ENCODE measurements around the gene SPANXD. TPM values are rescaled to one million over a fixed set of nuclear protein-coding genes. Genes with fewer than 3 reads are reported as not detected.
"Not testable (repeated sequence)": the region's sequence is repeated elsewhere in the genome, so short reads cannot be mapped to it uniquely, and the experiment has no call there.

SPANXD gene, protein sequence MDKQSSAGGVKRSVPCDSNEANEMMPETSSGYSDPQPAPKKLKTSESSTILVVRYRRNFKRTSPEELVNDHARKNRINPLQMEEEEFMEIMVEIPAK
- total RNA-seq (not detected), polyA plus RNA-seq (ENCODE audit: insufficient read length in 2 of 2) (not detected)
- long read RNA-seq, donor 1, result 0 reads
- long read RNA-seq, donor 2, result 0 reads
- long read RNA-seq, donor 3, result 0 reads
- long read RNA-seq, donor 4, result 0 reads

DNA sequence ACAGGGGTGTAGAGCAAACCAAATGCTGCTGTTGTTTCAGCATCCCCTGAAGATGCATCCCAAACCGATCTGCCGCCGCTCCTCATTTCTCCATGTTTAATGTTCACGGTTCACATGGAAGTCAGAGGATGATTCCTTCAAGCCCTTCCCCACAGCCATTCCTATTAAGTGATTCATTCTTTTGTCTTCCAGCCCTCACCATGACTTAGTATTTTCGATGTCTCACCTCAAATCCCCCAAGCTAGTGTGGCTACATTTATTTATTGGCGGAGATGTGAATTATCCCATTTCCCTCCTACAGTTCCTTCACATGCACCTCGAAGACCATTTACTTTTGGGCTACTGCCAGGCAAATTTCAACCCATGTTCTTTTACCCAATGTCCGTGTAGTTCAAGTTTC, at the start of gene SPANXD:
Gene SPANXD (minus strand): TSS at position 101 of the 400 bp plus-strand sequence. CDS start 334 bp downstream, outside the sequence.
- not testable (repeated sequence) for H3K36me3 ChIP-seq (ENCODE audit: control insufficient read depth, insufficient read depth, low read length); H3K9me3 ChIP-seq (ENCODE audit: control insufficient read depth, insufficient read depth, low read length); H3K27me3 ChIP-seq (ENCODE audit: control insufficient read depth, insufficient read depth, low read length); H3K4me3 ChIP-seq (ENCODE audit: low read depth, low read length); H3K27ac ChIP-seq (ENCODE audit: low read depth, low read length); DNase-seq (ENCODE audit: low read depth in 4 of 6, low spot score in 6 of 6); H3K4me1 ChIP-seq (ENCODE audit: control insufficient read depth, insufficient read depth, low read length)
- no CpG with 5 or more reads among the region's 8 CpGs for WGBS (ENCODE audit: insufficient coverage)

DNA sequence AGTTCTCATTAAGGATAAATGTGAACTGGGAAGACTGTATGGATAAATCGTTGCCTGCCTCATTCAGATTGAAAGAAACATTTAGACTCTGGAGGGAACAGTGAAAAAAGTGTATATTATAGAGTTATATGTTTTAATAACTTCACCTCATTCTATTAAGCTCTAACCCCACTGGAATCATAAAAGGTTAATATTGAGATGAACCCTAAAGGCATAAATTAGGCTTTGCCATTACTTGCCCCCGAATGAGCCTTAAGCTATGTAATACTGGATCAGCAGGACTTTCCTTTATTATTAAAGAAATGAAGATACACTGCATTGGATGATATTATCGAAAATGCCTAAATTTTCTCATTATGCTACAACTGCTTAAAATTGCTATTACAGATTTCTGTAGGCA, 44.1 kb upstream of the SPANXD start:
- Histone ChIP-seq H3K27me3 (ENCODE audit: control insufficient read depth, insufficient read depth, low read length) (no peaks in the 10 kb centered on the region), H3K9me3 (ENCODE audit: control insufficient read depth, insufficient read depth, low read length) (no peaks in the 10 kb centered on the region), H3K4me3 (ENCODE audit: low read depth, low read length) (no peak overlapping the region), H3K4me1 (ENCODE audit: control insufficient read depth, insufficient read depth, low read length) (no peaks in the 10 kb centered on the region), H3K36me3 (ENCODE audit: control insufficient read depth, insufficient read depth, low read length) (no peaks in the 10 kb centered on the region), H3K27ac (ENCODE audit: low read depth, low read length) (no peak overlapping the region)
- WGBS (ENCODE audit: insufficient coverage), result no CpG with 5 or more reads among the region's 3 CpGs
- peak in 2 of 6 donors; percentile 2 to 71 for DNase-seq (ENCODE audit: low read depth in 4 of 6, low spot score in 6 of 6)

DNA sequence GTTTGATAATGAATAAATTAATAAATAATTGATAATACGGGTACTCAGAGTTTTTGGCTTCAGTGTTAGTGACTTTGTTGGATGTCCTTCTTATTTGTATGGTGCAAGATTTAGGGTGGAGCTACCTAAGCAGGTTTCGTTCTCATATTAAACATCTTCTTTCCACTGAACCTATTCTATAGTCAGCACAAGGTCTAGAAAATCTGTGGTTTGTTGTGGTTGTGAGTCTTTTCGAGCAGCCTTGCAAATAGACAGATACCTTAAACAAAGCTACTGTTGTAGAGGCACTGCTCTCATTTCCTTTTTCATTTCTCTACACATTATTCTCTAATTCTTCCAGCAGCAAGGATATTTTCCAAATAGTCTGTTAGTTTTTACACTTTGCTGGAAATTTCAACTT, 38.1 kb upstream of the SPANXD start:
- Histone ChIP-seq H3K27me3 (ENCODE audit: control insufficient read depth, insufficient read depth, low read length) (no peaks in the 10 kb centered on the region), H3K27ac (ENCODE audit: low read depth, low read length) (no peak overlapping the region), H3K4me1 (ENCODE audit: control insufficient read depth, insufficient read depth, low read length) (no peaks in the 10 kb centered on the region), H3K9me3 (ENCODE audit: control insufficient read depth, insufficient read depth, low read length) (no peaks in the 10 kb centered on the region), H3K4me3 (ENCODE audit: low read depth, low read length) (no peak overlapping the region), H3K36me3 (ENCODE audit: control insufficient read depth, insufficient read depth, low read length) (no peaks in the 10 kb centered on the region)
- no CpG with 5 or more reads among the region's 3 CpGs for WGBS (ENCODE audit: insufficient coverage)
- DNase-seq (ENCODE audit: low read depth in 4 of 6, low spot score in 6 of 6), result no peak

DNA sequence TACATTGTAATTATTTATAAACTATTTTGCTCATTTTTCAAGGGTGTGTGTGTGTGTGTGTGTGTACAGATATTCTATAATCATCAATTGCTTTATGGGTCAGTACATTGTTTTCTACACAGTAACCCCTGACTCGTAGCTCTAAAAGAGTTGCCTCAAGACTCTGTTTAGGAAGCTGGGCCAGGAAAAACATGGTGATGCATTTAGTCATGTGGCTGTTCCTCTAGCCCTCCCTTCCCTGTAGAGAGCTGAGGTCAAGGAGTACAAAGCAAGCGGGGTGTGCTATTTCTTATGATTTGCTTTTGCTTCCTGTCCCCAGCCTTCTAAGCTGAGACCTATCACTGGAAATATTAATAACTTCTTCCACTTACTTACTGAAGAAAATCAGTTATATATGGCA, 34.8 kb upstream of the SPANXD start:
- H3K27ac ChIP-seq (ENCODE audit: low read depth, low read length), result no peak overlapping the region
- H3K9me3 ChIP-seq (ENCODE audit: control insufficient read depth, insufficient read depth, low read length), result no peaks in the 10 kb centered on the region
- no peaks in the 10 kb centered on the region for H3K36me3 ChIP-seq (ENCODE audit: control insufficient read depth, insufficient read depth, low read length)
- no peak overlapping the region for H3K4me3 ChIP-seq (ENCODE audit: low read depth, low read length)
- no peaks in the 10 kb centered on the region for H3K4me1 ChIP-seq (ENCODE audit: control insufficient read depth, insufficient read depth, low read length)
- WGBS (ENCODE audit: insufficient coverage), result 60% methylated on average over 1 of the region's 2 CpGs
- no peaks in the 10 kb centered on the region for H3K27me3 ChIP-seq (ENCODE audit: control insufficient read depth, insufficient read depth, low read length)
- DNase-seq (ENCODE audit: low read depth in 4 of 6, low spot score in 6 of 6), result no peak

DNA sequence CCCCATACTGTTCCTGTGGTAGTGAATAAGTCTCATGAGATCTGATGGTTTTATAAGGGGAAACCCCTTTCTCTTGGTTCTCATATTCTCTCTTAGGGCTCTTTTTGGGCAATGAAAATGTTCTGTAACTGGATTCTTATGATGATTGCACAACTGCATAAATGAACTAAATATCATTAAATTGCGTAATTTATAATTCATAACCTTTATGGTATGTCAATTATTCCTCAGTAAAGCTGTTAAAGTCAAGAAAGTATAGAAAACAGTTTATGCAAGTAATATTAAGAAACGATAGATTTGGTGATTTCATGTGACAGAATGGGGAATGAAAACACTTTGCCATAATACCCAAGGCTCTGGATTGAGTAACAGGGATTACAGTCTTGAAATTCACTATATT, 33.5 kb upstream of the SPANXD start:
- Histone ChIP-seq H3K36me3 (ENCODE audit: control insufficient read depth, insufficient read depth, low read length) (no peaks in the 10 kb centered on the region), H3K9me3 (ENCODE audit: control insufficient read depth, insufficient read depth, low read length) (no peaks in the 10 kb centered on the region), H3K4me3 (ENCODE audit: low read depth, low read length) (no peak overlapping the region), H3K4me1 (ENCODE audit: control insufficient read depth, insufficient read depth, low read length) (no peaks in the 10 kb centered on the region), H3K27me3 (ENCODE audit: control insufficient read depth, insufficient read depth, low read length) (no peaks in the 10 kb centered on the region), H3K27ac (ENCODE audit: low read depth, low read length) (no peak overlapping the region)
- no peak for DNase-seq (ENCODE audit: low read depth in 4 of 6, low spot score in 6 of 6)
- no CpG with 5 or more reads among the region's 2 CpGs for WGBS (ENCODE audit: insufficient coverage)

DNA sequence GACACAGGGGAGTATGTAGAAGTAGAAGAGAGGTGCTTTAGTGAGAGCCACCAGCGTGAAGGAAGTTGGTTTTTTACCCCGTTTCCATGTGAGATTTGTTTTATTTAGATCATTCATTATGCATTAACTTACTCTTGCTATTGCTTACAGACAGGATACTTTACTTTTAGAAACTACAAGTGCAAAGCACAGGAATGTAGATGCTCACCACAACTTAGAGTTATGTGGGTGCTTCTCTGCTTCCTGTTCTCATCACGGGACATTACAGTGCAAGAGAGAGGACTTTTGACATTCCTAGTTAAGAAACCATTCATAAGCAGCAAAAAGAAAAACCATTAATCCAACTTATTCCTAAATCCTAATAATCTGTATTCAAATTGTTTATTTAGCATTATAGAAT, 25.6 kb upstream of the SPANXD start:
- no CpG with 5 or more reads among the region's 3 CpGs for WGBS (ENCODE audit: insufficient coverage)
- Histone ChIP-seq H3K36me3 (ENCODE audit: control insufficient read depth, insufficient read depth, low read length) (no peaks in the 10 kb centered on the region), H3K27ac (ENCODE audit: low read depth, low read length) (no peak overlapping the region), H3K9me3 (ENCODE audit: control insufficient read depth, insufficient read depth, low read length) (no peaks in the 10 kb centered on the region), H3K27me3 (ENCODE audit: control insufficient read depth, insufficient read depth, low read length) (no peaks in the 10 kb centered on the region), H3K4me3 (ENCODE audit: low read depth, low read length) (no peak overlapping the region), H3K4me1 (ENCODE audit: control insufficient read depth, insufficient read depth, low read length) (no peaks in the 10 kb centered on the region)
- DNase-seq (ENCODE audit: low read depth in 4 of 6, low spot score in 6 of 6), result no peak

DNA sequence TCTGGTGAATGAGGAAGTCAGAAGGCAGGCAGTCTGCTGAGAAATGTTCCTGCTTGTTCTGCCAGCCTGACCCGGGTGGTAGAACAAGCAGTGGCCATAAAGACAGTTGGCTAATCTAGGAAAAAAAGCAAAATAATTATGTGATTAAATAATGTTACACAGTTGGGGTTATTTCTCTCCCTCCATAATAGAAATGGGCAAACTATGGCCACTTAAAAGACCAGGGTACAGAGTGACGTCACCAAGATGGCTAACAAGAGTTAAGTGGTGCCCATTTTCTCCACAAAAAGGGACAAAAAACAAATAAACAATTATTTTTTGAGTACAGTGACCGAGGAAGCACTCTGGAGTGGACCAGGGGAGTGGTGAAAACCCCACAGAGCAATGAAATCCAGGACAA, 16.1 kb upstream of the SPANXD start:
- DNase-seq (ENCODE audit: low read depth in 4 of 6, low spot score in 6 of 6), result no peak
- WGBS (ENCODE audit: insufficient coverage), result no CpG with 5 or more reads among the region's 3 CpGs
- H3K27me3 ChIP-seq (ENCODE audit: control insufficient read depth, insufficient read depth, low read length), result no peaks in the 10 kb centered on the region
- H3K4me1 ChIP-seq (ENCODE audit: control insufficient read depth, insufficient read depth, low read length), result no peaks in the 10 kb centered on the region
- no peaks in the 10 kb centered on the region for H3K36me3 ChIP-seq (ENCODE audit: control insufficient read depth, insufficient read depth, low read length)
- H3K9me3 ChIP-seq (ENCODE audit: control insufficient read depth, insufficient read depth, low read length), result no peaks in the 10 kb centered on the region
- H3K27ac ChIP-seq (ENCODE audit: low read depth, low read length), result no peak overlapping the region
- no peak overlapping the region for H3K4me3 ChIP-seq (ENCODE audit: low read depth, low read length)

DNA sequence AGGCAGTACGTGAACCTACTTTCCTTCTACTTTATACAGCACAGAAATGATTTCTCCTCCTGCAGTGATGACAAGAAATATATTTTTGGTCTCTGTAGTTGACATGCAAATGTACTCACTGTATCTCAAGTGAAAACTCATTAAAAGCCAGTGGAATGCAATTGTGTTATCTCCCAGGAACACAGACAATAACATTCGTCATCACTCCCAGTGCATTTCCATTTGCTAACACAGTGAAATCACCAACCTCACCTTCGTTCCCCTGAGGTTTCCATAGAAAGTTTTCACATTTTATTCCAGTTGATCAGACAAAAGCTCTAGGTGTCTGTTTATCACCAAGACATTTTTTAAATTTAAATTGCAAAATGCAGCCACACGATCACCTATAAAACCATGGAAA, 2.5 kb upstream of the SPANXD start:
- no peaks in the 10 kb centered on the region for H3K36me3 ChIP-seq (ENCODE audit: control insufficient read depth, insufficient read depth, low read length)
- no peaks in the 10 kb centered on the region for H3K27me3 ChIP-seq (ENCODE audit: control insufficient read depth, insufficient read depth, low read length)
- H3K4me1 ChIP-seq (ENCODE audit: control insufficient read depth, insufficient read depth, low read length), result no peaks in the 10 kb centered on the region
- H3K27ac ChIP-seq (ENCODE audit: low read depth, low read length), result no peak overlapping the region
- peak in 1 of 6 donors; percentile 44 for DNase-seq (ENCODE audit: low read depth in 4 of 6, low spot score in 6 of 6)
- no peak overlapping the region for H3K4me3 ChIP-seq (ENCODE audit: low read depth, low read length)
- WGBS (ENCODE audit: insufficient coverage), result 78% methylated on average over 2 of the region's 4 CpGs
- H3K9me3 ChIP-seq (ENCODE audit: control insufficient read depth, insufficient read depth, low read length), result no peaks in the 10 kb centered on the region

DNA sequence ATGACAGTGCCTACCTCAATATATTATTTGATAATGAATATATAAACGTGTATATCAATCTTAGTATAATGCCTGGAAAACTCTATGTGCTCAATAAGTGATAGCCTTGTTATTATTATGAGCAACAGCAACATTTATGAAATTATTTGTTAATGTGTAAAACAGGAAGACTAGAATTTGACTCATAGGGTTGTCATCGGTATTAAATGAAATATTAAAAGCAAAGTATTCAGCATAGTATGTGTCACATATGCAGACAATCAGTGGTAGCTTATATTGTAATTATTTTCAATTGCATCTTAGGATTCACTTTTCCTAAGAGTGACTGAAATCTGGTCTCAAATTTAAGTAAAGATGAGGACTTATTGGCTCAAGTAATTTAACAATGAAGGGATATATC, 24.6 kb downstream of the SPANXD start:
- Histone ChIP-seq H3K27ac (ENCODE audit: low read depth, low read length) (no peak overlapping the region), H3K9me3 (ENCODE audit: control insufficient read depth, insufficient read depth, low read length) (no peaks in the 10 kb centered on the region), H3K4me1 (ENCODE audit: control insufficient read depth, insufficient read depth, low read length) (no peaks in the 10 kb centered on the region), H3K27me3 (ENCODE audit: control insufficient read depth, insufficient read depth, low read length) (no peaks in the 10 kb centered on the region), H3K36me3 (ENCODE audit: control insufficient read depth, insufficient read depth, low read length) (no peaks in the 10 kb centered on the region), H3K4me3 (ENCODE audit: low read depth, low read length) (no peak overlapping the region)
- no CpG with 5 or more reads among the region's 2 CpGs for WGBS (ENCODE audit: insufficient coverage)
- no peak for DNase-seq (ENCODE audit: low read depth in 4 of 6, low spot score in 6 of 6)

DNA sequence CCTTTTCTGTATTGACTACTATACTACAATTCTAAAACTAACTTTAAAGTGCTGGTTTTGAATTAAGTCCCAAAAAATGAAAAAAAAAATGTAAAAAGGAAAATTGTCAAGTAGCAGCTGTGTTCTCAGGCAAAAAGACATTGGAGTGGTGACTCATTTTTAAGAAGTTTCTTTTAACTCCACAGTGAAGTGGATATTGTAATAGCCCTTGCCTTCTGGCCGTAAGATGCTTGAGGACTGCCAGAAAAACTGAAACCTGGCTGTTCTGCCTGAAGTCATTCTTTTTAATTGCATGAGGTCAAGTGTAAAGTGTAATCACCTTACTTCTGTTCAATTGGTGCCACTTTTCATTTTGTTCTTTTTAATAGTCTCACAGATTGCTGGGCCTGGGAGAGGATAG, 28.9 kb downstream of the SPANXD start:
- 40% methylated on average over 1 of the region's 1 CpG for WGBS (ENCODE audit: insufficient coverage)
- no peaks in the 10 kb centered on the region for H3K4me1 ChIP-seq (ENCODE audit: control insufficient read depth, insufficient read depth, low read length)
- H3K27me3 ChIP-seq (ENCODE audit: control insufficient read depth, insufficient read depth, low read length), result no peaks in the 10 kb centered on the region
- no peaks in the 10 kb centered on the region for H3K9me3 ChIP-seq (ENCODE audit: control insufficient read depth, insufficient read depth, low read length)
- no peak overlapping the region for H3K27ac ChIP-seq (ENCODE audit: low read depth, low read length)
- H3K36me3 ChIP-seq (ENCODE audit: control insufficient read depth, insufficient read depth, low read length), result no peaks in the 10 kb centered on the region
- H3K4me3 ChIP-seq (ENCODE audit: low read depth, low read length), result no peak overlapping the region
- no peak for DNase-seq (ENCODE audit: low read depth in 4 of 6, low spot score in 6 of 6)

All from spinal cord (tissue), 10 donors.